Measurements from ENCODE around the gene HEPHL1.
"Not testable (repeated sequence)": the region's sequence is repeated elsewhere in the genome, so short reads cannot be mapped to it uniquely, and the experiment has no call there.

Gene HEPHL1

DNA sequence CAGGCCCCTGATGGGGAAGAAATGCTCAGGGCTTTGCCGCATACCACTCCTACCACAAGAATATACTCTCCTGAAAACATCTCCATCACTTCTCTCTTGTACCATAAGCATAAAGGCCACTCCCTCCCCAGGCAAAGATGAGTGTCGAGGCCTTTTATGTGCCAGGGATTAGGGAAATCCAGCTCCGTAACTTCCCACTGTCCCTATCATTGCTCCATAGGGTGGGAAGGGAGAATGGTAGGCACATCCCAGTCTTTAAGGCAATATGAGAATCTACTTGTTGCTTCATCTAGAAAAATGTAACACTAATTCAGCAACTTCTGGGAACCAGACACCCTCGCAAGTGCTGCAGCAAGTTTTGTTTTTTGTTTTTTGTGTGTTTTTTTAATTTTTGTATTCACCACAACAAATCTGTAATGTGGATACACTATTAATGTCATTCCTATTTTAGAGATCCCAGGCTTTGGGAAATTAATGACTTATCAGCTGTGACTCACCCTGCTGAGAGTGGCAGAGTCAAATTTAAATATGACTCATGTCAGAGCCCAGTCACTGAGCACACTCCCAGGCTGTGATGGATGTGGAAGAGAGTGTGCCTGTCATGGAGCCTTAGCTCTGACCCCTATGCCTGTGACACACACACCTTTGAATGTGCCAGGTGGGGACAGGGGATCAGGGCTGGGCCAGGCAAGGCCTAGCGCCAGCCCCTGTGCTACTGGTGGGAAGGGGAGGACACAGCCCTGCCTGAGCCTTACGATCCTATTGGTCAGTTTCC, 130.9 kb downstream of the HEPHL1 start:
- no peak for DNase-seq

DNA sequence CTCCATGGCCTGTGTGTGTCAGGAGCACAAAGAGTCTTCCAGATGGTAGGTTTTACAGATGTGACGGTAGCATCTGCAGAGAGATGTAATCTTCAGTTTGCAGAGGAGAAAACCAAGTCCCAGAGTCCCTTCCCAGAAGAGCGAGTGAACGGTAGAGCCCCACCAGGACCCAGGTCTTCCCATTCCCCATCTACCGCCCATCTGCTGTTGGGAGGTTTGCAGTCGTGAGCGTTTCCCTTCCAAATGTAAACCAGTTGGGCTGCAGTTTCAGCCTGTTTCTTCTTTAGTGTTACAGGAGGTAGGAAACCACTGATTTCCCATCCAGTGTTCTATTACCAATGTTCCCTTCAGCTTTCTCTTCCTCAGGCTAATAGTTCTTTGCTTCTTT, 131.5 kb downstream of the HEPHL1 start:
- no peak for DNase-seq

DNA sequence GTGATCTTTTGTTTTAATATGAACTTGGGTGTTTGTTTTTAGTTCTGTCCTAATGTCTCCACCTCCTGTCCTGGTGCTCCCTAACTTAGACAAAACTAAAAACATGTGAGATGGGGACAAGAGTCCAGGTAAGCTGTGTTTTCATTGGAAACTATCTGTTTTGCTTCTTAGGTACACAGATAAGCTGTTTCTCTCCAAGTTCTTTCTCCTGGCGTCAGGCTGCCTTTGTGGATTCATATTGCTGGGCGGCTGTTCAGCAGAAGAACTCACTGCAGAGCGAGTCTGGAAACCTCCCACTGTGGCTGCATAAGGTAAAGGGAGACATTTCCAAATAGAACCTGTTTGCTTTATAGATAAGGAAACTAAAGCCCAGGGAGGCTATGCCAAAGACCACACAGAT, 132.2 kb downstream of the HEPHL1 start:
- no peak for DNase-seq

DNA sequence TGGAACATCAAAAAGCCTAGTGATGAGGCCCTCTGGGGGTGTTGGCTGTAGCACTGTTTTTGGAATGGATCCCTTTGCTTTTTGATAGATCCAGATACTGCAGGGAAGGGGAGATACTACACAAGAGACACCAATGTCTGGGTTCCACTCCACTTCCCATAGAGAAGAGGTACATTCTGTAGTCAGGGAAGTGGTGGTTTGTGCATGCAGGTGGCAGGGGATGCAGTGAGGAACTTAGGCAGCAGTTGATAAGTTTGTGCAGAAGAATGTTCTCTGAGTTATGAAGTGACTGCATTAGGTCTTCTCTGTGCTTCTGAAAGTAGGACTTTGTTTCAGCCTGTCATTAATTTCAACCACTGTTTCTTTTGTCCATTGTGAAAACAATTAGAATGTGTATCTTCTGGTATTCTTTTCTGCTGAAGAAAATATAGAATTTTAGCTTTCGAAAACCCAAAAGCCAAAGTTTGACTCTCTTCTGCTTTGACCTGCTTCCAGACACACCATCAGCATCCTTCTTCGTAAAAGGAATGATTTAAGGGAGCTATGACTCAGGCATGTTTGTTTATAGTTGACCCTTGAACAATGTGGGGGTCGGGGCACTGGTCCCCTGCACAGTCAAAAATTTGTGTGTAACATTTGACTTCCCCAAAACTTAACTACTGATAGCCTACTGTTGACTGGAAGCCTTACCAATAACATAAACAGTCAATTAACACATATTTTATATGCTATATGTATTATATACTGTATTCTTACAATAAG, 133.1 kb downstream of the HEPHL1 start:
- DNase-seq = no peak

DNA sequence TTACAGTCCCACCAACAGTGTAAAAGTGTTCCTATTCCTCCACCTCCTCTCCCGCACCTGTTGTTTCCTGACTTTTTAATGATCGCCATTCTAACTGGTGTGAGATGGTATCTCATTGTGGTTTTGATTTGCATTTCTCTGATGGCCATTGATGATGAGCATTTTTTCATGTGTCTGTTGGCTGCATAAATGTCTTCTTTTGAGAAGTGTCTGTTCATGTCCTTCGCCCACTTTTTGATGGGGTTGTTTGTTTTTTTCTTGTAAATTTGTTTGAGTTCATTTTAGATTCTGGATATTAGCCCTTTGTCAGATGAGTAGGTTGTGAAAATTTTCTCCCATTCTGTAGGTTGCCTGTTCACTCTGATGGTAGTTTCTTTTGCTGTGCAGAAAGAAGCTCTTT, 136.2 kb downstream of the HEPHL1 start:
- not testable (repeated sequence) for DNase-seq

Data from NCI-H1048 (cell line).